ENCODE results near the gene GALNT9. TPM values are rescaled to one million over a fixed set of nuclear protein-coding genes. Genes with fewer than 3 reads are reported as not detected.

GALNT9 gene
- total RNA-seq, 2 donors from 2014 or later: 0.14 to 1.0 TPM

- no peaks in the 10 kb centered on the region for H3K36me3 ChIP-seq
- H3K27ac ChIP-seq: no peak overlapping the region
- no peaks in the 10 kb centered on the region for H3K9me3 ChIP-seq
- H3K27me3 ChIP-seq (replicated peaks; ENCODE audit: insufficient read depth): peaks cover 14% of the 10 kb centered on the region
- no peaks in the 10 kb centered on the region for H3K4me1 ChIP-seq (replicated peaks)
- no peak overlapping the region for H3K4me3 ChIP-seq
- 62% methylated on average over 24 of the region's 24 CpGs for WGBS
- DNase-seq (ENCODE audit: low spot score): no peak
- intact Hi-C loops (cut with DNase I): no loop called here
- TF ChIP-seq POLR2A (IDR thresholded peaks at IDR 0.05) (no peak), POLR2AphosphoS5 (IDR thresholded peaks at IDR 0.05) (no peak)
- TF ChIP-seq, protein P1, sequence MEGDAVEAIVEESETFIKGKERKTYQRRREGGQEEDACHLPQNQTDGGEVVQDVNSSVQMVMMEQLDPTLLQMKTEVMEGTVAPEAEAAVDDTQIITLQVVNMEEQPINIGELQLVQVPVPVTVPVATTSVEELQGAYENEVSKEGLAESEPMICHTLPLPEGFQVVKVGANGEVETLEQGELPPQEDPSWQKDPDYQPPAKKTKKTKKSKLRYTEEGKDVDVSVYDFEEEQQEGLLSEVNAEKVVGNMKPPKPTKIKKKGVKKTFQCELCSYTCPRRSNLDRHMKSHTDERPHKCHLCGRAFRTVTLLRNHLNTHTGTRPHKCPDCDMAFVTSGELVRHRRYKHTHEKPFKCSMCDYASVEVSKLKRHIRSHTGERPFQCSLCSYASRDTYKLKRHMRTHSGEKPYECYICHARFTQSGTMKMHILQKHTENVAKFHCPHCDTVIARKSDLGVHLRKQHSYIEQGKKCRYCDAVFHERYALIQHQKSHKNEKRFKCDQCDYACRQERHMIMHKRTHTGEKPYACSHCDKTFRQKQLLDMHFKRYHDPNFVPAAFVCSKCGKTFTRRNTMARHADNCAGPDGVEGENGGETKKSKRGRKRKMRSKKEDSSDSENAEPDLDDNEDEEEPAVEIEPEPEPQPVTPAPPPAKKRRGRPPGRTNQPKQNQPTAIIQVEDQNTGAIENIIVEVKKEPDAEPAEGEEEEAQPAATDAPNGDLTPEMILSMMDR (IDR thresholded peaks at IDR 0.05): peak in 2 of 4 experiments; percentile 13 to 29
Observed at GRCh38 chr12:132342251-132343227, 13.2 kb upstream of the GALNT9 start.

DNA sequence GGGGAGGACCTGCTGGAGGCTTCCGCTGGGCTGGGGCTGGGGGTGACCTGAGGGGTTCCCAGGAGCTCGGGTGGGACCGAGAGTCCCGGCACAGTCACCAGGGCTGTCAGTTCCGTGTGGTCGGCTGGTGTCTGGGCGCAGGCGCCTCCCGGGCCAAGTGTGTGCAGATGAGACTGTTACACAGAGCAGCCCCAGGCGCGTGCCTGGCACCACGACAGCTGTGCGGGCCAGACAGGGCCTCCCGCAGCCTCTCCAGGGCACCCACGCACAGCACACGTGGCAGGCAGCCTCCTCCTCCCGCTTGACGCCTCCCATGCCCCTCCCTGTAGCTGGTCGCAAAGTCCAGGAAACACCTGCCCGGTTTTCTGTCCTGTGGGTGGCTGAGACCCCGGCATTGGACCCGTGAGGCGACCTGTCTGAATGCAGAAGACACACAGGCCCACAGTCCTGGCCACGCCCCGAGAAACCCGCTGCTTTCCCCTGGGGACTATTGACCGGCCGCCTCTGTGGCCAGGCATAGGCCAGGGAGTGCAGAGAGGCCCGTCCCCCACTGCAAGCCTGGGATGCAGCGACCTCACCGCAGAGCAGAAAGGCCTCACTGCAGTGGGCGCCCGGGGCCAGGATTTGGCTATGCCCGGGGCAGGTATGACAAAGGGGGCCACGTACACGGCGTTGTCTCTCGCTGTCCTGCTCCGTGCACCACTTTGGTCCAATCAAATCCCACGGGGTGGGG is 12.1 kb upstream of the GALNT9 start:
- H3K4me3 ChIP-seq: no peak overlapping the region
- intact Hi-C loops (cut with DNase I): no loop called here
- no peak for DNase-seq (ENCODE audit: low spot score)
- H3K36me3 ChIP-seq: no peaks in the 10 kb centered on the region
- H3K4me1 ChIP-seq (replicated peaks): no peaks in the 10 kb centered on the region
- no peak for TF ChIP-seq POLR2AphosphoS5 (IDR thresholded peaks at IDR 0.05)
- TF ChIP-seq POLR2A (IDR thresholded peaks at IDR 0.05): no peak
- TF ChIP-seq, protein P1 (IDR thresholded peaks at IDR 0.05): no peak
- 88% methylated on average over 25 of the region's 40 CpGs for WGBS
- peaks cover 13% of the 10 kb centered on the region for H3K27me3 ChIP-seq (replicated peaks; ENCODE audit: insufficient read depth)
- no peak overlapping the region for H3K27ac ChIP-seq
- no peaks in the 10 kb centered on the region for H3K9me3 ChIP-seq

GRCh38 chr12:132340266-132341035 is 11.1 kb upstream of the GALNT9 start:
- no peak for DNase-seq (ENCODE audit: low spot score)
- no peak overlapping the region for H3K4me3 ChIP-seq
- H3K4me1 ChIP-seq (replicated peaks): no peaks in the 10 kb centered on the region
- intact Hi-C loops (cut with DNase I): no loop called here
- 82% methylated on average over 42 of the region's 43 CpGs for WGBS
- H3K27ac ChIP-seq: no peak overlapping the region
- H3K36me3 ChIP-seq: no peaks in the 10 kb centered on the region
- H3K27me3 ChIP-seq (replicated peaks; ENCODE audit: insufficient read depth): peaks cover 13% of the 10 kb centered on the region
- TF ChIP-seq, protein P1 (IDR thresholded peaks at IDR 0.05): no peak
- TF ChIP-seq POLR2AphosphoS5 (IDR thresholded peaks at IDR 0.05): no peak
- no peak for TF ChIP-seq POLR2A (IDR thresholded peaks at IDR 0.05)
- H3K9me3 ChIP-seq: no peaks in the 10 kb centered on the region

DNA sequence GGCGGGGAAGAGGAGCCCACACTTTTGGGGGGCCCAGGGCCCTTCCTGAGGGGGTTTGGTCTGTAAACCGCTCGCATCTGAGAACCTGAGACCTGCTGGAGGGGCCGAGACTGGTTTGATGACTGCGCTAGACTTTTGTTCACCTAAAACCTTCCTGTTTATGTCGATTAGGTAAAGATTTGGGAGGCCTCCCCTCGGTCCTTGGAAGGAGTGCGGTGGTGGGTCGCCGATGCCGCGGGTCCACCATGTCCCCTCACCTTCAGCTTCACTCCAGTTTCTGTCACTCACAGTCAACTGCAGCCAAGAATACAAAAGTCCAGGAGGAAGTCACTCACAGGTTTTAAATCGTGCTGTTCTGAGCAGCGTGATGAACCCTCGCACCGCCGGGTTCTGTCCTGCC is 10.5 kb upstream of the GALNT9 start:
- 82% methylated on average over 17 of the region's 17 CpGs for WGBS
- no peak for DNase-seq (ENCODE audit: low spot score)
- no peaks in the 10 kb centered on the region for H3K9me3 ChIP-seq
- no peak overlapping the region for H3K4me3 ChIP-seq
- H3K27me3 ChIP-seq (replicated peaks; ENCODE audit: insufficient read depth): peaks cover 13% of the 10 kb centered on the region
- H3K4me1 ChIP-seq (replicated peaks): no peaks in the 10 kb centered on the region
- intact Hi-C loops (cut with DNase I): no loop called here
- TF ChIP-seq POLR2A (IDR thresholded peaks at IDR 0.05) (no peak), POLR2AphosphoS5 (IDR thresholded peaks at IDR 0.05) (no peak)
- TF ChIP-seq, protein P1 (IDR thresholded peaks at IDR 0.05): no peak
- H3K27ac ChIP-seq: no peak overlapping the region
- no peaks in the 10 kb centered on the region for H3K36me3 ChIP-seq

All from prostate gland (tissue), 2 donors.